B cell (primary cell): Measurements from ENCODE around the gene PCGF5. TPM values are rescaled to one million over a fixed set of nuclear protein-coding genes. Genes with fewer than 3 reads are reported as not detected.

Source experiments
- ATAC-seq: fragments of 200-7000 bp; cut with Tn5 transposase; one replicate; pipeline ENCODE4 v1.10.0; 2021; ENCODE audit warnings: low read depth, mild to moderate bottlenecking, moderate number of reproducible peaks, moderate library complexity
- CTCF ChIA-PET: fragments of 350-600 bp; sonication (Branson Sonifier 250); formaldehyde crosslinking; loops from one replicate; lab custom pipeline; 2021; ENCODE audit warnings: antibody characterized with exemption, inconsistent platforms; lab: Charles Lee
- POLR2A ChIA-PET: fragments of 350-600 bp; sonication (Branson Sonifier 250); formaldehyde crosslinking; loops from one replicate; lab custom pipeline; 2021; ENCODE audit warnings: antibody characterized with exemption; lab: Charles Lee
- DNase-seq: peaks from one replicate; pipeline ENCODE4 v3.0.0; 2013
- H2AFZ ChIP-seq: 2 replicates; pipeline ENCODE4 v1.6.1; 2012; ENCODE audit warnings: mild to moderate bottlenecking, low read depth, low read length; ENCODE audit not compliant: insufficient read depth, poor library complexity, severe bottlenecking
- H3K27ac ChIP-seq, 2 donors: 1 replicate in 1 of 2; 2 replicates in 1 of 2; pipeline ENCODE4 v1.5.1; 2012 to 2013; ENCODE audit warnings: low read length in 2 of 2, mild to moderate bottlenecking in 2 of 2, moderate library complexity in 1 of 2
- H3K27me3 ChIP-seq, 4 experiments: fragments of 200-600 bp in 1 of 4; sonication (generic) in 1 of 4; replicated peaks in 1 of 4; 1 replicate in 2 of 4; 2 replicates in 2 of 4; pipeline versions ENCODE4 v1.6.1 to v1.7.0; 2013 to 2016; ENCODE audit warnings: low read length in 3 of 4, mild to moderate bottlenecking in 2 of 4, mixed read lengths in 1 of 4, moderate library complexity in 1 of 4; ENCODE audit not compliant: insufficient read depth in 4 of 4, control insufficient read depth in 3 of 4; ENCODE audit errors: control extremely low read depth in 1 of 4
- H3K36me3 ChIP-seq, 2 experiments: replicated peaks in 1 of 2; 1 replicate in 1 of 2; 2 replicates in 1 of 2; pipeline versions ENCODE4 v1.6.1 to v1.7.1; 2013; ENCODE audit warnings: low read length in 1 of 2; ENCODE audit not compliant: insufficient read depth in 2 of 2, control insufficient read depth in 1 of 2; ENCODE audit errors: control extremely low read depth in 1 of 2, extremely low read depth in 1 of 2
- H3K4me1 ChIP-seq, 2 donors: fragments of 200-600 bp in 1 of 2; sonication (generic) in 1 of 2; 1 replicate in 1 of 2; 2 replicates in 1 of 2; pipeline versions ENCODE4 v1.5.1 to v1.6.1; 2013 to 2017; ENCODE audit warnings: low read length in 2 of 2; ENCODE audit not compliant: control insufficient read depth in 2 of 2, insufficient read depth in 2 of 2
- H3K4me2 ChIP-seq: replicated peaks from 2 replicates; pipeline ENCODE3; 2012; ENCODE audit warnings: mild to moderate bottlenecking, low read depth, low read length; ENCODE audit not compliant: poor library complexity, severe bottlenecking
- H3K4me3 ChIP-seq, 5 experiments: fragments of 200-600 bp in 1 of 5; sonication (generic) in 1 of 5; 1 replicate in 3 of 5; 2 replicates in 2 of 5; pipeline versions ENCODE4 v1.5.1 to v1.7.0; 2011 to 2016; ENCODE audit warnings: low read length in 4 of 5, mild to moderate bottlenecking in 4 of 5, low read depth in 2 of 5, control low read depth in 1 of 5, moderate library complexity in 1 of 5; ENCODE audit not compliant: insufficient read depth in 1 of 5; ENCODE audit errors: control extremely low read depth in 1 of 5, extremely low read depth in 1 of 5
- H3K79me2 ChIP-seq: fragments of 200-600 bp; sonication (generic); one replicate; pipeline ENCODE4 v1.6.0; 2016; ENCODE audit warnings: low read length; ENCODE audit not compliant: control insufficient read depth, insufficient read depth
- H3K9ac ChIP-seq: fragments of 200-600 bp; sonication (generic); 2 replicates; pipeline ENCODE4 v1.6.1; 2017; ENCODE audit warnings: mild to moderate bottlenecking, low read length, moderate library complexity
- H3K9me3 ChIP-seq, 3 donors: one replicate each; pipeline versions ENCODE4 v1.6.1 to v1.7.1; 2013; ENCODE audit warnings: low read length in 2 of 3; ENCODE audit not compliant: control insufficient read depth in 2 of 3, insufficient read depth in 1 of 3; ENCODE audit errors: control extremely low read depth in 1 of 3
- H4K20me1 ChIP-seq: 2 replicates; pipeline ENCODE4 v1.6.0; 2012; ENCODE audit warnings: mild to moderate bottlenecking, low read length; ENCODE audit not compliant: insufficient read depth, control insufficient read depth, poor library complexity, severe bottlenecking
- H3K27ac Mint-ChIP-seq: one replicate; pipeline ENCODE4 v1.8.0; 2021; ENCODE audit warnings: mixed read lengths
- H3K27me3 Mint-ChIP-seq: one replicate; pipeline ENCODE4 v1.8.0; 2021; ENCODE audit warnings: mixed read lengths
- H3K4me1 Mint-ChIP-seq: one replicate; pipeline ENCODE4 v1.8.0; 2021; ENCODE audit warnings: mixed read lengths
- H3K4me3 Mint-ChIP-seq: one replicate; pipeline ENCODE4 v1.8.0; 2021; ENCODE audit warnings: mixed read lengths
- H3K9me3 Mint-ChIP-seq: one replicate; pipeline ENCODE4 v1.8.0; 2022; ENCODE audit warnings: mixed read lengths; ENCODE audit not compliant: insufficient read depth
- CTCF ChIP-seq: fragments of 200-600 bp; IDR thresholded peaks from one replicate; pipeline ENCODE4 v1.8.0; 2022; ENCODE audit warnings: antibody characterized with exemption, mild to moderate bottlenecking
- EZH2 ChIP-seq: IDR thresholded peaks from 2 replicates; pipeline ENCODE4 v1.6.1; 2012; ENCODE audit warnings: borderline replicate concordance, low read depth, mild to moderate bottlenecking, moderate library complexity, low read length; ENCODE audit not compliant: insufficient read depth, poor library complexity, severe bottlenecking
- WGBS: methylation state at CpG from one replicate; pipeline ENCODE4 v1.1.5; 2013; ENCODE audit warnings: missing lambda C conversion rate; ENCODE audit not compliant: insufficient coverage; 5-methylcytosine and 5-hydroxymethylcytosine counted together
- intact Hi-C: fragments of 100-400 bp; cut with micrococcal nuclease; formaldehyde crosslinking; loops from one replicate; pipeline ENCODE4 v1.10.0; 2022
- polyA plus RNA-seq: library from polyadenylated mRNA; depleted of rRNA; stranded (reverse); fragments of >200 nt; gene quantifications from 2 replicates; pipeline ENCODE4 v1.2.3, GENCODE V29; 2012
- total RNA-seq, 2 donors: library from RNA; stranded (reverse); fragments of 120-200 nt in 1 of 2; gene quantifications; 1 replicate in 1 of 2; 2 replicates in 1 of 2; pipeline versions ENCODE4 v1.2.3 to v1.2.4, GENCODE V29; 2013 to 2022

PCGF5 gene
- total and polyA plus RNA-seq, 2 donors (not counting 1 experiment from before 2014, with no cell fraction given): 37.6 to 102 TPM

GRCh38 chr10:91198781-91199180 lies 21.7 kb upstream of the PCGF5 start:
- peak overlapping the region; percentile 73 to 77 for H3K27ac ChIP-seq
- H3K4me3 ChIP-seq: peak overlapping the region in 1 of 5 experiments; percentile 30
- Mint-ChIP-seq H3K27me3 (no peaks in the 10 kb centered on the region), H3K27ac (peak overlapping the region; percentile 76), H3K9me3 (no peaks in the 10 kb centered on the region), H3K4me3 (peak overlapping the region; percentile 38), H3K4me1 (peaks cover 86% of the 10 kb centered on the region)
- peak; percentile 75 for DNase-seq
- peak overlapping the region; percentile 35 for H2AFZ ChIP-seq
- H3K27me3 ChIP-seq: no peaks in the 10 kb centered on the region
- peaks cover 57% of the 10 kb centered on the region for H3K79me2 ChIP-seq
- no peaks in the 10 kb centered on the region for H4K20me1 ChIP-seq
- no peaks in the 10 kb centered on the region for H3K9me3 ChIP-seq
- no peaks in the 10 kb centered on the region for H3K36me3 ChIP-seq
- H3K4me1 ChIP-seq: peaks cover 58 to 60% of the 10 kb centered on the region in 2 donors
- TF ChIP-seq EZH2: no peak
- no peak for TF ChIP-seq CTCF
- WGBS: no CpG with 5 or more reads among the region's 1 CpG
- POLR2A ChIA-PET: interaction anchor here (1.8 kb wide), 1 partner anchor 35 kb away, joined by 5 read pairs; no protein-coding TSS in a partner anchor
- intact Hi-C loops: no loop called here
- CTCF ChIA-PET: interaction anchor here (0.7 to 2.6 kb wide), 5 partner anchors 17 to 52 kb away, joined by 3 to 7 read pairs (median 4); no protein-coding TSS in a partner anchor
- H3K4me2 ChIP-seq: peak overlapping the region; percentile 64
- H3K9ac ChIP-seq: peak overlapping the region; percentile 16
- ATAC-seq: peak; percentile 46
